Stomach (tissue), 9 donors: ENCODE measurements around the gene HDAC10. TPM values are rescaled to one million over a fixed set of nuclear protein-coding genes. Genes with fewer than 3 reads are reported as not detected.
"Not testable (repeated sequence)": the region's sequence is repeated elsewhere in the genome, so short reads cannot be mapped to it uniquely, and the experiment has no call there.

Source experiments
- DNase-seq, 2 donors: peaks; one replicate each; pipeline versions ENCODE4 v3.0.0 to v3.0.0-alpha.2; 2013 to 2019
- H3K27ac ChIP-seq, 5 donors: fragments of 200-600 bp in 4 of 5; sonication (generic) in 4 of 5; one replicate each; pipeline ENCODE4 v1.5.1; 2013 to 2019; ENCODE audit warnings: mild to moderate bottlenecking in 1 of 5, moderate library complexity in 1 of 5
- H3K27me3 ChIP-seq, 3 donors: fragments of 200-600 bp; sonication (generic); one replicate each; pipeline ENCODE4 v1.5.1; 2017 to 2019; ENCODE audit warnings: mixed run types in 1 of 3
- H3K36me3 ChIP-seq, 4 donors: fragments of 200-600 bp; sonication (generic); 1 replicate in 3 of 4; 2 replicates in 1 of 4; pipeline ENCODE4 v1.5.1; 2016 to 2019
- H3K4me1 ChIP-seq, 4 donors: fragments of 200-600 bp; sonication (generic); one replicate each; pipeline ENCODE4 v1.5.1; 2016 to 2019
- H3K4me3 ChIP-seq, 4 donors: fragments of 200-600 bp; sonication (generic) in 3 of 4; one replicate each; pipeline ENCODE4 v1.5.1; 2016 to 2019; ENCODE audit warnings: mild to moderate bottlenecking in 1 of 4
- H3K9me3 ChIP-seq, 4 donors: fragments of 200-600 bp; sonication (generic); one replicate each; pipeline ENCODE4 v1.5.1; 2016 to 2019
- CTCF ChIP-seq, 7 experiments: fragments of 450-650 bp in 4 of 7; fragments of 200-600 bp in 3 of 7; sonication (generic) in 3 of 7; IDR thresholded peaks; one replicate each; pipeline ENCODE4 v1.5.1; 2016 to 2019; ENCODE audit warnings: antibody characterized with exemption in 7 of 7, control low read depth in 2 of 7, mild to moderate bottlenecking in 1 of 7
- EP300 ChIP-seq: sonication (generic); formaldehyde crosslinking; IDR thresholded peaks from one replicate; pipeline ENCODE4 v1.6.1; 2017; ENCODE audit warnings: antibody characterized with exemption
- POLR2A ChIP-seq, 4 donors: fragments of 450-650 bp; IDR thresholded peaks; one replicate each; pipeline ENCODE4 v1.6.1; 2016; ENCODE audit warnings: antibody characterized with exemption in 4 of 4, control low read depth in 2 of 4, mild to moderate bottlenecking in 1 of 4, moderate library complexity in 1 of 4
- POLR2AphosphoS5 ChIP-seq, 3 donors: sonication (generic); formaldehyde crosslinking; IDR thresholded peaks; one replicate each; pipeline ENCODE4 v1.6.1; 2016; ENCODE audit warnings: antibody characterized with exemption in 3 of 3
- WGBS, 5 donors: extraction: QIAGEN DNeasy Blood & Tissue Kit in 3 of 5; methylation state at CpG; one replicate each; pipeline versions ENCODE4 v1.1.5 to v1.1.7; 2013 to 2018; 5-methylcytosine and 5-hydroxymethylcytosine counted together
- intact Hi-C: fragments of 100-400 bp; cut with DNase I; formaldehyde crosslinking; loops from one replicate; pipeline ENCODE4 v1.15.1; 2023; ENCODE audit warnings: low total_unique reads
- polyA plus RNA-seq, 3 donors: library from polyadenylated mRNA; stranded (reverse); fragments of 200-250 nt; gene quantifications; one replicate each; pipeline ENCODE4 v1.2.3, GENCODE V29; 2013
- total RNA-seq, 5 donors: library from RNA; depleted of rRNA; stranded (reverse); fragments of >200 nt; gene quantifications; one replicate each; pipeline versions ENCODE4 v1.1.0 to v1.2.3, GENCODE V29; 2014 to 2016
- donor health status: healthy with polysubstance abuse.
- donor health status: Bipolar disorder and iron deficiency.
- donor health status: healthy.

Gene HDAC10
- total and polyA plus RNA-seq, 8 donors: 15.4 to 156 (median 41.8) TPM

GRCh38 chr22:50207383-50208140, 43.5 kb downstream of the HDAC10 start:
- H3K36me3 ChIP-seq: peaks cover 35 to 87% (median 78%) of the 10 kb centered on the region in 4 donors
- H3K27ac ChIP-seq: no peak overlapping the region
- 61 to 71% (median 68%) methylated on average over 21 to 23 of the region's 23 CpGs for WGBS, 5 donors
- no peak for TF ChIP-seq EP300
- no peak for TF ChIP-seq POLR2AphosphoS5 (IDR thresholded peaks at IDR 0.05)
- no peak for TF ChIP-seq CTCF (IDR thresholded peaks at IDR 0.05)
- no peak for TF ChIP-seq POLR2A (IDR thresholded peaks at IDR 0.05)
- H3K27me3 ChIP-seq: no peaks in the 10 kb centered on the region
- peak in 1 of 2 donors; percentile 49 for DNase-seq
- no peaks in the 10 kb centered on the region for H3K9me3 ChIP-seq
- intact Hi-C loops: no loop called here
- H3K4me3 ChIP-seq: no peak overlapping the region
- peaks cover 0 to 53% (median 29%) of the 10 kb centered on the region in 4 donors for H3K4me1 ChIP-seq

- TF ChIP-seq POLR2A (IDR thresholded peaks at IDR 0.05) (no peak), CTCF (IDR thresholded peaks at IDR 0.05) (peak in 2 of 7 experiments; percentile 8 to 23), EP300 (no peak), POLR2AphosphoS5 (IDR thresholded peaks at IDR 0.05) (no peak)
- H3K36me3 ChIP-seq: peaks cover 26 to 78% (median 68%) of the 10 kb centered on the region in 4 donors
- no peaks in the 10 kb centered on the region for H3K9me3 ChIP-seq
- H3K27ac ChIP-seq: no peak overlapping the region
- peak in 1 of 2 donors; percentile 40 for DNase-seq
- H3K27me3 ChIP-seq: no peaks in the 10 kb centered on the region
- 33 to 55% (median 42%) methylated on average over 10 of the region's 10 CpGs for WGBS, 5 donors
- H3K4me1 ChIP-seq: peaks cover 5 to 63% (median 39%) of the 10 kb centered on the region in 4 donors
- intact Hi-C loops: no loop called here
- H3K4me3 ChIP-seq: no peak overlapping the region
Measured at GRCh38 chr22:50206599-50206998, 44.5 kb downstream of the HDAC10 start.

DNA sequence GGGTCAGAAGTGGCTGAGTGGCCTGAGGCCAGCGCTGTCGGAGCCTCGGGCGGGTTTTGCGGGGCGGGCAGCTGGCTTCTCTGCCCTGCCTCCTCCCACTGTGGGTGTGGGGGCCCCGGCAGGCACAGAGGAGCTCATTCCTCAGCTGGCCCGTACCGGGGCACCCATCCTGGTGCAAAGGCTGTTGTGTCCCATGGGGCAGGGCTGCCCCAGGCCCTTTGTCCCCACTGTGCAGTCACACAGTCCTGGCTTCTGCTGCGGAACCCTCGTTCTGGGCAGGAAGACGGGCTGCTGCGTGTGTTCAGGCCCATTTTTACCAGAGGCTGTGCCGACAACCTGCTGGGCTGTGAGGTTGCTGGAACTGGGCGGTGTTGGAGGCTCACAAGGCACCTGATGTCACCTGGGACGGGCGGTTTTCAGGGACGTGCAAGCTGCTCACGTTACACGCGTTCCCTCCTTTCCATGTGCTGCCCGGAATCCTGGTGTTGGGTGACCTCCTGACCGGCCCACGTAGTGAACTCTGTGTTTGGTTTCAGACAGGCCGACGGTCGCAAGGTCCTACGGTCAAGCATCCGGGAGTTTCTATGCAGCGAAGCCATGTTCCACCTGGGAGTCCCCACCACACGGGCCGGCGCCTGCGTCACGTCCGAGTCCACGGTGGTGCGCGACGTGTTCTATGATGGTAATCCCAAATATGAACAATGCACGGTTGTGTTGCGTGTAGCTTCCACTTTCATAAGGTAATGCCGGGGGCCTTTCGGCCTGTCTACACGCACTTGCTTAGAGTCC, 45.1 kb downstream of the HDAC10 start:
- intact Hi-C loops: no loop called here
- Histone ChIP-seq H3K9me3 (no peaks in the 10 kb centered on the region), H3K36me3 (peaks cover 20 to 71% (median 62%) of the 10 kb centered on the region in 4 donors), H3K4me3 (no peak overlapping the region), H3K4me1 (peaks cover 7 to 64% (median 42%) of the 10 kb centered on the region in 4 donors), H3K27me3 (no peaks in the 10 kb centered on the region), H3K27ac (peak overlapping the region in 1 of 5 donors; percentile 29)
- WGBS, 5 donors: 89 to 94% (median 93%) methylated on average over 39 to 45 of the region's 45 CpGs
- TF ChIP-seq EP300 (no peak), CTCF (IDR thresholded peaks at IDR 0.05) (no peak), POLR2AphosphoS5 (IDR thresholded peaks at IDR 0.05) (no peak), POLR2A (IDR thresholded peaks at IDR 0.05) (no peak)
- no peak for DNase-seq

- Histone ChIP-seq H3K36me3 (peaks cover 12 to 62% (median 52%) of the 10 kb centered on the region in 4 donors), H3K4me1 (peaks cover 9 to 65% (median 43%) of the 10 kb centered on the region in 4 donors)
- H3K27ac ChIP-seq, H3K9me3 ChIP-seq, DNase-seq, intact Hi-C loops, H3K27me3 ChIP-seq, H3K4me3 ChIP-seq: not testable (repeated sequence)
- WGBS, 5 donors: 88 to 90% (median 90%) methylated on average over 9 of the region's 9 CpGs
Measured at GRCh38 chr22:50204998-50205397, 46.1 kb downstream of the HDAC10 start.
